Measurements from ENCODE around the gene FRS3.

The FRS3 gene

GRCh38 chr6:41805830-41806774, 26.4 kb upstream of the FRS3 start:
- Histone ChIP-seq H3K4me1 (ENCODE audit: low read depth, poor library complexity, severe bottlenecking) (peaks cover 7% of the 10 kb centered on the region), H2AFZ (ENCODE audit: low read depth) (no peak overlapping the region), H3K79me2 (ENCODE audit: insufficient read depth, low read depth) (no peaks in the 10 kb centered on the region), H3K36me3 (ENCODE audit: insufficient read depth) (no peaks in the 10 kb centered on the region), H3K9ac (no peak overlapping the region), H3K27ac (no peak overlapping the region), H3K4me2 (no peak overlapping the region), H4K20me1 (ENCODE audit: insufficient read depth) (no peaks in the 10 kb centered on the region), H3K4me3 (IDR thresholded peaks at IDR 0.05; ENCODE audit: insufficient read depth, low read depth, low read length) (no peak overlapping the region), H3K27me3 (ENCODE audit: insufficient read depth, low read depth) (no peaks in the 10 kb centered on the region)
- TF ChIP-seq CTCF (conservative IDR thresholded peaks at IDR 0.05; ENCODE audit: low read depth, low read length) = no peak

GRCh38 chr6:41801380-41801779, 21.7 kb upstream of the FRS3 start:
- H3K79me2 ChIP-seq (ENCODE audit: insufficient read depth, low read depth) = no peaks in the 10 kb centered on the region
- no peaks in the 10 kb centered on the region for H4K20me1 ChIP-seq (ENCODE audit: insufficient read depth)
- H3K36me3 ChIP-seq (ENCODE audit: insufficient read depth) = no peaks in the 10 kb centered on the region
- no peak overlapping the region for H2AFZ ChIP-seq (ENCODE audit: low read depth)
- H3K27me3 ChIP-seq (ENCODE audit: insufficient read depth, low read depth) = no peaks in the 10 kb centered on the region
- no peaks in the 10 kb centered on the region for H3K4me1 ChIP-seq (ENCODE audit: low read depth, poor library complexity, severe bottlenecking)
- no peak overlapping the region for H3K9ac ChIP-seq
- TF ChIP-seq CTCF (conservative IDR thresholded peaks at IDR 0.05; ENCODE audit: low read depth, low read length) = peak; percentile 50
- H3K4me3 ChIP-seq (IDR thresholded peaks at IDR 0.05; ENCODE audit: insufficient read depth, low read depth, low read length) = no peak overlapping the region
- H3K27ac ChIP-seq = no peak overlapping the region
- no peak overlapping the region for H3K4me2 ChIP-seq

GRCh38 chr6:41799559-41799911, 19.8 kb upstream of the FRS3 start:
- H3K27me3 ChIP-seq (ENCODE audit: insufficient read depth, low read depth) = no peaks in the 10 kb centered on the region
- TF ChIP-seq CTCF (conservative IDR thresholded peaks at IDR 0.05; ENCODE audit: low read depth, low read length) = no peak
- H2AFZ ChIP-seq (ENCODE audit: low read depth) = no peak overlapping the region
- H3K79me2 ChIP-seq (ENCODE audit: insufficient read depth, low read depth) = no peaks in the 10 kb centered on the region
- H3K27ac ChIP-seq = no peak overlapping the region
- no peaks in the 10 kb centered on the region for H3K4me1 ChIP-seq (ENCODE audit: low read depth, poor library complexity, severe bottlenecking)
- no peak overlapping the region for H3K4me3 ChIP-seq (IDR thresholded peaks at IDR 0.05; ENCODE audit: insufficient read depth, low read depth, low read length)
- no peak overlapping the region for H3K9ac ChIP-seq
- no peaks in the 10 kb centered on the region for H3K36me3 ChIP-seq (ENCODE audit: insufficient read depth)
- H4K20me1 ChIP-seq (ENCODE audit: insufficient read depth) = no peaks in the 10 kb centered on the region
- H3K4me2 ChIP-seq = no peak overlapping the region

- Histone ChIP-seq H3K79me2 (ENCODE audit: insufficient read depth, low read depth) (no peaks in the 10 kb centered on the region), H3K36me3 (ENCODE audit: insufficient read depth) (no peaks in the 10 kb centered on the region), H3K27ac (no peak overlapping the region), H3K4me3 (IDR thresholded peaks at IDR 0.05; ENCODE audit: insufficient read depth, low read depth, low read length) (no peak overlapping the region), H3K4me2 (no peak overlapping the region), H3K27me3 (ENCODE audit: insufficient read depth, low read depth) (no peaks in the 10 kb centered on the region), H3K4me1 (ENCODE audit: low read depth, poor library complexity, severe bottlenecking) (no peaks in the 10 kb centered on the region), H4K20me1 (ENCODE audit: insufficient read depth) (no peaks in the 10 kb centered on the region), H3K9ac (no peak overlapping the region), H2AFZ (ENCODE audit: low read depth) (no peak overlapping the region)
- no peak for TF ChIP-seq CTCF (conservative IDR thresholded peaks at IDR 0.05; ENCODE audit: low read depth, low read length)
Observed at GRCh38 chr6:41798901-41799558, 19.3 kb upstream of the FRS3 start.

Measured in KMS-11 (cell line).